GM18526 (cell line): ENCODE measurements around the gene MCEE.

Source experiments
- POLR2A ChIP-seq: IDR thresholded peaks from 3 replicates; pipeline ENCODE4 v1.6.1; 2011; ENCODE audit not compliant: insufficient read length; ENCODE audit errors: extremely low read depth

MCEE gene

DNA sequence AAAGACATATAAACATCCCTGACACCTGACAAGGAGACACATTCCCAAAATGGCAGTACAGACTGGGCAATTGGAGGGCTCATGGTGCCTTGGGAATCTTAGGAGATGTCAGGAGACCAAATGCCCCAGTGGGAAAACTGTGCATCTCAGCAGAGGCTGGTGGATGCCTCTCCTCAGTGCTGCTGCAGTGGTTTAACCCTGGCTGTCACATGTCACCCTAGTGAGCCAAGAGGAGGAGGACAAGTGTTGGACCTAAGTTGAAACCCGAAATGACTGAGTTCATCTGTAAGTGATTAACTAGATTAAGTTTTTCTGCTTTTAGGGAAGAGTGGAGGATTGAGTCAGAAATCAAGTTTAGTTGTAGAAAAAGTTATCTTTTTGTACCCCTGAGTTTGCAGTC lies 66.8 kb downstream of the MCEE start:
- TF ChIP-seq POLR2A, result no peak

DNA sequence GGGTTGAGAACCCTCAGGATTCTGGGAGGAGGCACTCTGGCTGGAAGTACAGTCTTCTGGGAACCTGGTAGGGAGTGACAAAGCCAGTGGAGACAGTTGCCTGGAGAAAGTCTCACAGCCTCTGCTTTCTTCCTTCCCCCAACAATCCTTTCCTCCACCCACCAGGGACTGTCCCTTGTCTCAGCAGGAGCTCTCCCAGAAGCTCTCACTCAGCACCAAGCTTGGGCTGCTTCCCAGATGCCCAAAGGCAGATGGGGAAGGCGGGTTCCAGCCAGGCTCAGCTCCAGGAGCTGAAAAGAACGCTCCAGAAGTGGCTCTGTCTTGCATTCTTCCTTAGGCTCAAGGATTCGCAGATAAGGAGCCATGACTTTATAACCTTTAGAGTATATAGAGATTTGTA lies 69.2 kb downstream of the MCEE start:
- TF ChIP-seq POLR2A, result no peak

DNA sequence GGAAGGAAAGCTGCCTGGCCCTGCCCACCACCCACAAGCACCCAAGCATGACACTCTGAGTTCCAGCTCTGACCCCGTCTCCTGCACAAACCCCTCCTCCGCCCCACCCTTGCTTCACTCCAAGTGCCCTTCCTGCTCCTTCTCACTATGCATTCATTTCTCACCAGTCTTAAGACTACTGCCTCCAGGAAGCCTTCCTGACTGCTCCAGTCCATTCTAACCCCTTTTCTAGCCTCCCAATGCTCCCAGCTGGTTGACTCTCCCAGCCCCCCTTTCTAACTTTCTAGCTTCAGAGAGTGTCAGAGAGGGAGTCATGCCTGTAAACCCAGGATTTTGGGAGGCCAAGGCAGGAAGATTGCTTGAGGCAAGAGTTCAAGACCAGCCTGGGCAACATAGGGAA lies 69.8 kb downstream of the MCEE start:
- no peak for TF ChIP-seq POLR2A
